Measurements from ENCODE around the gene LMOD3.

Gene LMOD3

GRCh38 chr3:69080233-69080920, 42.0 kb downstream of the LMOD3 start, which contains the start of gene UBA3:
Gene UBA3, minus strand, starts transcription at chr3:69080365. Its CDS starts 12 bp downstream, at chr3:69080353.
- TF ChIP-seq, protein P1, sequence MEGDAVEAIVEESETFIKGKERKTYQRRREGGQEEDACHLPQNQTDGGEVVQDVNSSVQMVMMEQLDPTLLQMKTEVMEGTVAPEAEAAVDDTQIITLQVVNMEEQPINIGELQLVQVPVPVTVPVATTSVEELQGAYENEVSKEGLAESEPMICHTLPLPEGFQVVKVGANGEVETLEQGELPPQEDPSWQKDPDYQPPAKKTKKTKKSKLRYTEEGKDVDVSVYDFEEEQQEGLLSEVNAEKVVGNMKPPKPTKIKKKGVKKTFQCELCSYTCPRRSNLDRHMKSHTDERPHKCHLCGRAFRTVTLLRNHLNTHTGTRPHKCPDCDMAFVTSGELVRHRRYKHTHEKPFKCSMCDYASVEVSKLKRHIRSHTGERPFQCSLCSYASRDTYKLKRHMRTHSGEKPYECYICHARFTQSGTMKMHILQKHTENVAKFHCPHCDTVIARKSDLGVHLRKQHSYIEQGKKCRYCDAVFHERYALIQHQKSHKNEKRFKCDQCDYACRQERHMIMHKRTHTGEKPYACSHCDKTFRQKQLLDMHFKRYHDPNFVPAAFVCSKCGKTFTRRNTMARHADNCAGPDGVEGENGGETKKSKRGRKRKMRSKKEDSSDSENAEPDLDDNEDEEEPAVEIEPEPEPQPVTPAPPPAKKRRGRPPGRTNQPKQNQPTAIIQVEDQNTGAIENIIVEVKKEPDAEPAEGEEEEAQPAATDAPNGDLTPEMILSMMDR (conservative IDR thresholded peaks at IDR 0.05) = no peak
- H3K27ac ChIP-seq = peak within 1 kb of the TSS; percentile 89

DNA sequence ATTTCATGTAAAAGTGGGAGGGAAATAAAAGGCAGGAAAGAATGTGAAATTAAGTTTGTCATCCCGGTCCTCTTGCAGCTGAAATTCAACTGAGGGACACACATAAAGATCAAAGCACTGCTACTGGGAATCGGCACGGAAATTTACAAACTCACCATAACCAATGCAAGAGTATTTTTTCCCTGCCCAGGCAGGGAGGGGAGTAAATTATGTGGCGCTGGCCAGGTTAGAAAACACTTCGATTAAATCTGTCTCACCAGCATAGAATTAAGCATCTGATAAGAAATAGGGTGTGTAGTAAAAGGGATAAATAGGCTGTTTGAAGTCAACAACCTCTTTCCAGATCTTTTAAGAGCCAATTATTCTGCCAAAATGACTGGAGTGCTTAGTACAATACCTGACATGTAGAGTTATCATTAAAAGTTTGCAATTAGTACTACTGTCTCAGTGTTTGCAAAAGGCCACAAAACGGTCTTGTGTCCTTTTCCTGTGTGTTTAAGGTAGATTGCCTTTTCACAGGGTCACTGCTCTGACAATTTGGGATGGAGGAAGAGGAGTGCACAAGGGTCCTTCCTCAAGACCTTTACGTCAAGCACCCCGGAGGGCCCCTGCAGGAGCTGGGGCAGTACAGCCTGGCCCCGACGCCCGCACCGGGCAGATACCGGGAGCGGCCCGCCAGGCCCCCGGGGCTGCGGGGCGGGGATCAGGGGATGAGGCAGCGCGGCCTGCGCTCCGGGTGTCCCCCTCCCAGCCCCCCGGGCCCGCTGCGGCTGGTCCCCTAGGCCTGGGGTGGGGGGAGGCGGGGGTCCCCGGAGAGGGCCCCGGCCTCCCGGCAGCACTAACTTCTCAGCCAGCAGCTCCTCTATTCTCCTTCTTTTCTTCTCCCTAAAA, 42.9 kb downstream of the LMOD3 start:
- TF ChIP-seq, protein P1 (conservative IDR thresholded peaks at IDR 0.05) = no peak
- peak overlapping the region; percentile 89 for H3K27ac ChIP-seq

- H3K27ac ChIP-seq = no peak overlapping the region
- TF ChIP-seq, protein P1 (conservative IDR thresholded peaks at IDR 0.05) = no peak
Measured at GRCh38 chr3:69072928-69073327, 49.5 kb downstream of the LMOD3 start.

GRCh38 chr3:69066121-69066520, 56.3 kb downstream of the LMOD3 start:
- TF ChIP-seq, protein P1 (conservative IDR thresholded peaks at IDR 0.05) = no peak

DNA sequence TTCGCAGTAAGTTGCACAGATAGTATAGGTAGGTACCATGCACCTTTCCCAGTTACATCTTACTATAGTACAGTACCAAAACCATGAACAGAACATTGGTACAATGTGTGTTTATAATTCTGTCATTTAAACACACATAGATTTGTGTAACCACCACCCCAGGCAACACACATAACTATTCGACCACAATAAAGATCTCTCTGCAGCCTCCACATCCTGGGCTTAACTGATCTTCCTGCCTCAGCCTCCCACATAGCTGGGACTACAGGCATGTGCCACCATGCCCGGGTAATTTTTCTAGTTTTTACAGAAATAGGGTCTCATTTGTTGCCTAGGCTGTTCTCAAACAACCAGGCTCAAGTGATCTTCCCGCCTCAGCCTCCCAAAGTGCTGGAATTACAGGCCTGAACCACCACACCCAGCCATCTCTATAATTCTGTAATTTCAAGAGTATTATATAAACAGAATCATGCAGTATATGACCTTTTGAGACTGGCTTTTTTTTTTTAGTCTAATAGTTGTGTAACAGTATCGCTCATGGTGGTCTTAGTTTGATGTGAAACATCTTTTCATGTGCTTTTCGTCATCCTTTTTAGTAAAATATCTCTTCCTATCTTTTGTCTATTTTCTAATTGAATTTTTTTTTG, 57.0 kb downstream of the LMOD3 start:
- H3K27ac ChIP-seq = no peak overlapping the region
- TF ChIP-seq, protein P1 (conservative IDR thresholded peaks at IDR 0.05) = no peak

More at GRCh38 chr3:69066121-69066520, 56.3 kb downstream of the LMOD3 start:
- H3K27ac ChIP-seq = no peak overlapping the region

DNA sequence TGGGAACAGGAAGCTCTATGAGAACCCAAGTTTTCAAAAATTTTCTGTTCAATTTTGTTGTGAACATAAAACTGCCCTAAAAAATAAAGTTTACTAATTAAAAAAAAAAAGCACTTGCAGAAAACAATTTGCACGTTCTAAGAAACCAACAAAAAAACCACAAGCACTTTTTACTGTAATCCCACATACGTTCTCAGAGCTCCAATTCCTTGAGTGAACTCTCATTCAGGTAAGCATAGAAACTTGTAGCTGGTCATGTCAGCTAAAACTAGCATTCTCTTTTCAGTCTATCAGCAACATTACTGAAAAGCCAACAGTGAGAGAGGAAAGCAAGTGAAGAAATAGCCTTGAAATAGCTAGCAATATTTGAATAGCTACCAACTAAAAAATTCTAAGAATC, 58.8 kb downstream of the LMOD3 start:
- TF ChIP-seq, protein P1 (conservative IDR thresholded peaks at IDR 0.05) = no peak
- H3K27ac ChIP-seq = no peak overlapping the region

DNA sequence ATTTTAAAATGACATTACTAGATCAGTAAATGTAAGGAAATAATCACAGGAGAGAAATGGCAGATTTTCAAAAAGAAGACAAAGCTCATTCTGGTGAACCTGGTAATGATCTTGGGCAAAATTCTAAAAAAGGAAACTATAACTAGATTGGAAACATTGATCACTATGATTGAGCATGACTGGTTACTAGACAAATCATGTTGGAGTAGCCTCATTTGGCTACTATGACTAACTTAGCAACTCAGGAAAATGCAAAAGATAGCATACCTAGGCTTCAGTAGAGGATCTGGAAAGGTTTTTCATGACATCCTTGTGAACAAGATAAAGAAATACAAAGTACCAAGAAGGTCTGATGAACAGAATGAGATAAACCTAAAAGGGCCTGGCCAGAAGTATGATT, 62.7 kb downstream of the LMOD3 start:
- no peak overlapping the region for H3K27ac ChIP-seq
- TF ChIP-seq, protein P1 (conservative IDR thresholded peaks at IDR 0.05) = no peak

Measured in VCaP (cell line).